Sigmoid colon (tissue), 3 donors: Measurements from ENCODE around the gene ST3GAL2.
"Not testable (repeated sequence)": the region's sequence is repeated elsewhere in the genome, so short reads cannot be mapped to it uniquely, and the experiment has no call there.

ENCODE experiments used
- POLR2A ChIP-seq, 2 donors: fragments of 450-650 bp; IDR thresholded peaks; one replicate each; pipeline ENCODE4 v1.6.1; 2016; ENCODE audit warnings: antibody characterized with exemption in 2 of 2, mild to moderate bottlenecking in 2 of 2, moderate library complexity in 2 of 2
- TF ChIP-seq, protein P1 (sequence below), 4 experiments: fragments of 450-650 bp in 3 of 4; fragments of 200-600 bp in 1 of 4; IDR thresholded peaks; one replicate each; pipeline ENCODE4 v1.5.1; 2016 to 2019; ENCODE audit warnings: antibody characterized with exemption in 4 of 4, mild to moderate bottlenecking in 3 of 4, moderate library complexity in 2 of 4

- TF ChIP-seq, protein P1, sequence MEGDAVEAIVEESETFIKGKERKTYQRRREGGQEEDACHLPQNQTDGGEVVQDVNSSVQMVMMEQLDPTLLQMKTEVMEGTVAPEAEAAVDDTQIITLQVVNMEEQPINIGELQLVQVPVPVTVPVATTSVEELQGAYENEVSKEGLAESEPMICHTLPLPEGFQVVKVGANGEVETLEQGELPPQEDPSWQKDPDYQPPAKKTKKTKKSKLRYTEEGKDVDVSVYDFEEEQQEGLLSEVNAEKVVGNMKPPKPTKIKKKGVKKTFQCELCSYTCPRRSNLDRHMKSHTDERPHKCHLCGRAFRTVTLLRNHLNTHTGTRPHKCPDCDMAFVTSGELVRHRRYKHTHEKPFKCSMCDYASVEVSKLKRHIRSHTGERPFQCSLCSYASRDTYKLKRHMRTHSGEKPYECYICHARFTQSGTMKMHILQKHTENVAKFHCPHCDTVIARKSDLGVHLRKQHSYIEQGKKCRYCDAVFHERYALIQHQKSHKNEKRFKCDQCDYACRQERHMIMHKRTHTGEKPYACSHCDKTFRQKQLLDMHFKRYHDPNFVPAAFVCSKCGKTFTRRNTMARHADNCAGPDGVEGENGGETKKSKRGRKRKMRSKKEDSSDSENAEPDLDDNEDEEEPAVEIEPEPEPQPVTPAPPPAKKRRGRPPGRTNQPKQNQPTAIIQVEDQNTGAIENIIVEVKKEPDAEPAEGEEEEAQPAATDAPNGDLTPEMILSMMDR (IDR thresholded peaks at IDR 0.05): not testable (repeated sequence)
- TF ChIP-seq POLR2A (IDR thresholded peaks at IDR 0.05): not testable (repeated sequence)
These were observed 12.1 kb upstream of the ST3GAL2 start for GRCh38 chr16:70451004-70451340.
